ENCODE results near the gene DKK1.

DNA sequence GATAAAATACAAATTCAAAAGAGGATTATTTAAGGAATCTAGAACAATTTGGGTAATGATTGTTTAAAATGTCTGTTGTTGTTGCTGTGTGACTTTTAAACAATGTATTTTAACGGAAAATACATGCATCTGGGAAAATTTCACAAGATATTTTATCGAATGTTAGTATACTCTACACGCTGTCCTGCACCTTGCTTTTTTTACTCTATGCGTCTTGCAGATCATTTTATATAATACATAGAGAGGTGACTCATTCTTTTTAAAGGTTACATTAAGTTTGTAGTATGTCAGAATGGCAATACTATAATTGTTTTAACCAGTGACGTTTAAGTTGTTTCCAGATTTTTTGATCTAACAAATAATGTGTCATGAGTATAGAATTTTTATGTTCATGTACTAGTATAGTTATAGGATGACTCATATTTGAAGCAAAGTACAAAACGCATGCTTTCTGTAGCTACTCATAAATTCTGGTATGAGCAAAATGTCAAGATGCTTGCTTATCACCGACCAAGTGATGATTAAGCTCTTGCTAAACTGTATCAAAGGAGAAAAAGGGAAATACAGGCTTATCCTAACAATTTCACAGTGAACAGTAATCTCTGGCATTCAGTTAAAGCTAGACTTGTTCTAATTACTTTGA is 4.9 kb downstream of the DKK1 start:
- TF ChIP-seq POLR2AphosphoS5 (IDR thresholded peaks at IDR 0.05; ENCODE audit: borderline replicate concordance, low read depth, low read length) (no peak), EZH2 (IDR thresholded peaks at IDR 0.05) (no peak), FOXP2 (optimal IDR thresholded peaks at IDR 0.05; ENCODE audit: control extremely low read depth, extremely low read length, insufficient read depth) (no peak)

Measured in SK-N-MC (cell line).